Embryonic facial prominence (tissue), 1 donor: ENCODE measurements around the gene TMTC2.

ENCODE experiments used
- DNase-seq: peaks from one replicate; pipeline ENCODE4 v3.0.0-alpha.2; 2016; ENCODE audit errors: extremely low spot score

TMTC2 gene

GRCh38 chr12:82686168-82687020, at the start of gene TMTC2:
Gene TMTC2 (plus strand): TSS chr12:82686906.
- DNase-seq = peak; percentile 87

DNA sequence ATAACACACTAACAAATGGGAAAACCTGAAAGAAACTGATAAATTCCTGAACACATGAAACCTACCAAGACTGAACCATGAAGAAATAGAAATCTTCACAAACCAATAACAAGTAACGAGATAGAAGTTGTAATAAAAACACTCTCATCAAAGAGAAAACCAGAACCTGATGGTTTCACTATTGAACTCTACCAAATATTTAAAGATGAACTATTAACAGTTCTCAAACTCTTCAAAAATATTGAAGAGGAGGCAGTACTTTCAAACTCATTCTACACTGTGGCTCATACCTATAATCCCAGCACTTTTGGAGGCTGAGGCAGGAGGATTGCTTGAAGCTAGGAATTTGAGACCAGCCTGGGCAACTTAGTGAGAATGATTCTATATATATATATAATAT, 48.4 kb upstream of the TMTC2 start:
- no peak for DNase-seq

- no peak for DNase-seq
Observed at GRCh38 chr12:82644896-82645295, 41.8 kb upstream of the TMTC2 start.

- no peak for DNase-seq
Observed at GRCh38 chr12:82645414-82645813, 41.3 kb upstream of the TMTC2 start.

DNA sequence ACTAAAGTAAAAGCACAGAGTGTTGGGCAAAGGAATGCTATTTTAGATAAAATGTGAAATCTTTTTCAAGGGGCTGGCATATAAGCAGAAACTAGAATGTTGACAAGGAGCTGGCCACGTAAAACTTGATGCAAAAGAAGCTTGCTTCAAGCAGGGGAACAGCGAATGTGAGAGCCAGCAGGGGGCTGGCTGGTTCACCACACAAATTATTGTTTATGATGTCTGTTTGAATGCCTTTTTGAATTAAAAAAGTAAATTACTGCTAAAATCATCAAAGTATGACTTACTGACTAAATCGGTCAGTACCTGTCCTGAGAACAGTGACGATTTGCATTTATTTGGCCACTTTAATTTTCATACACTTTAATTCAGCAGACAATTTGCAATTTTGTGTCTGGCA, 38.9 kb upstream of the TMTC2 start:
- DNase-seq = no peak

GRCh38 chr12:82648259-82648909, 38.3 kb upstream of the TMTC2 start:
- DNase-seq = no peak

DNA sequence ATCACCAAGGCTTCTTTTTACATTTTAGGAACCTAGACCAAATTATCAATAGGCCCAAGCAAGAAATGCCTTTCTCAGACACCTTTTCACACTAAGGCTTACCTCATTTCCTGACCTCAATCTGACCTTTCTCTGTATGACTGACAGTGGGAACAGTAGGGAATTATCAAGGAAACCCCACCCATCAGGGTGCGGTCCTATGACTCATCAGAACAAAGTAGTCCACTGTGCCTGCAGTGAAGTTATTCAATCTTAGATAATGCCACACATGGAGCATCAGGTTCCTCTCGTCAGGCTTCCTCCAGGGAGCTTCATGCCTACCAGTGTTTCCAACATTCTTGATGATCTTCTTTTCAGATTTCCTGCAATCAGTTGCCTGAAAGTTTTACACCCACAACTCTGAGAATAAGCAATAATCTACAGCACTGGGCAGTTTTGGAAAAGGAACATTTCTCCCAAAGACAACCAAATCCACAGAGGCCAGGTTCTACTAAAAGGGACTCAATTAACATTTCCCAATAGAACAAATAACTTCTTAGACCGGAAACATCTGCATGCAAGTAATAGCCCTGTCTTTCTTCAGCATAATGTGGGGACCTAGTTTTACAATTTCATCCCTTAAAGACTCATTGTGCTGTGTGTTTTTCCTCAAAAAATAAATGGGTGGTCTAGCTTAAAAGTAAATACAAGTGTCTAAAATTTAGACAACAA, 35.9 kb upstream of the TMTC2 start:
- no peak for DNase-seq

DNA sequence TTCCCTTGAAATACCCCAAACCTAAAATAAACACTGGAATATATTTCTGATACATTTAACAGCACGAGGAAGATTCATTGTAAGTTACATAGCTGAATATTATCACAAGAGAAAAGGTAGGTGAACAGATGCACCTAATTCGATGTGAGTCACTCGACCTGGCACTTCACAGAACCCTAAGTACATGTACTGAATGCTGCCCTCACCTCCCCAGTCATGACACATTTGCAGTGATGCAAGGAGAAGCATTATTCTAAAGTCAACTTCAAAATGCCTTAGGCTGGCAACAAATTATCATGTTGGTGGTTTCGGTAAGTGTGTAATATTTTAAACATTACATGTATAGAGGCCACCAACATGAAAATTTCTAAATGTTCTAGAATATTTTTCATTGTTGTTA, 35.2 kb upstream of the TMTC2 start:
- DNase-seq = no peak

- DNase-seq = no peak
Observed at GRCh38 chr12:82652071-82652470, 34.6 kb upstream of the TMTC2 start.

DNA sequence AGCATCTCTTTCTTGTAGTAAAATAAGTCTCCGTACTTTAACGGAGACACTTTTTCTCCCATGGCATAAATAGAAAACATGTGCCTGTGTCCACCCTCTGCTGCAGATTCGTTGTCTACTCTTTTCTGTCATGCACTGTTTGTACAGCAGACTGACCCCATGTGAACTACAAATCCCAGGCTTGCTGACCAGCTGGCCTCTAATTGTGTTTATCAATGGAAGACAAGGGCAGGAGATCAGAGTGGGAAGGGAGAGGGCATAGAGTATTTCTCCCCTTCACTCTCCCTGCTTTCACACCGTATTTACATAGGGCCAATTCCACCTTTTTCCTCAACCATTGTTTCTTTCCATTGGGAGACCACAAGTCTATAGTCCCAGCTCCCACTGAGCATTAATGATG, 31.0 kb upstream of the TMTC2 start:
- DNase-seq = no peak

GRCh38 chr12:82659343-82660207, 27.1 kb upstream of the TMTC2 start:
- DNase-seq = no peak

DNA sequence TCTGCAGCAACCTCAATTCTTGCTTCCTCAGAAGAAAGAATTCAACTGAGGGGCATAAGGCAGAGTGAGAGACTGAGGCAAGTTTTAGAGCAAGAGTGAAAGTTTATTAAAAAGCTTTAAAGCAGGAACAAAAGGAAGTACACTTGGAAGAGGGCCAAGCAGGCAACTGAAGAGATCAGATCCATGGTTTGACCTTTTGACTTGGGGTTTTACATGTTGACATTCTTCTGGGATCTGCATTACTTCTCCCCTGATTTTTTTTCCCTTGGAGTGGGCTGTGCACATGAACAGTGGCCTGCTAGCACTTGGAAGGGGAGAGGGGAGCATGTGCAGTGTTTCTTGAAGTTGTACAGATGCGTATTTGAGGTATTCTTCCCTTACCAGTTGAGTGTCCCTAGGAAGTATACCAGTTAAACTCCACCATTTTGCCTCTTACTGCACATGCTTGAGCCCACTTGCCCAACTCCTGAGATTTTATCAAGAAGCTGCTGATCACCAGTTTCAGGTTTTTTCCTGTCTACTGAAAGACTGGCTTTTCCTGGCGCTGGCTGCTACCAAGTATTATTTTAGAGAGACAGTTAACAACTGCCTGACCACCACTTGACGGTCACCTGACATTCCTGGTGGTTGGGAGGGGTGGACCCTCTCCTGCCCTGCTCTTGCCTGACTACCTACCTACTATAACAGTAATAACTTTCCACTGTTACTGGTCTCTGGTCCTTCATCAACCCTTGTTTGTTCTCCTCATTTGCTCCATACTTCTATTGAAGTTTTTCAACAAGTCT, 26.0 kb upstream of the TMTC2 start:
- DNase-seq = no peak

GRCh38 chr12:82663893-82664292, 22.8 kb upstream of the TMTC2 start:
- DNase-seq = no peak

GRCh38 chr12:82665142-82665923, 21.4 kb upstream of the TMTC2 start:
- DNase-seq = no peak

GRCh38 chr12:82666830-82667229, 19.9 kb upstream of the TMTC2 start:
- DNase-seq = no peak

DNA sequence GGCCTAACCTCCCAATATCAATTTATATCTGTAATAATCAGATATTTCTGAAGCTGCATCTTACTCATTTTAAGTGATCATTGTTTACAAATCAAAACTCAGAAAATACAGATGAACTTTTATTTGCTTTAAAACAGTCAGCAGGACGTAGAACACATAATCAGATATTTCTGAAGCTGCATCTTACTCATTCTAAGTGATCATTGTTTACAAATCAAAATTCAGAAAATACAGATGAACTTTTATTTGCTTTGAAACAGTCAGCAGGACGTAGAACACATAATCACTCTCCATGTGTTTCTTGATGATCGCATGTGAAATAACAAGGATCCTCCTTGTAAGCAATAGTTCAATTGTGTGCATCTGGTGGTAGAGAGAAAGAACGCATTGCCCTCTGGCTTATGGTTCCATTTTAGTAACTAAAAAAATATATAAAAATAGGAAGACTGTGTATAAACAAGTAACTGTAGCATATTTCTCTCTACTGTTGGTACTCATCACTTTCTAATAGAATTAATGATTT, 15.0 kb upstream of the TMTC2 start:
- DNase-seq = no peak

GRCh38 chr12:82672811-82673495, 13.8 kb upstream of the TMTC2 start:
- DNase-seq = no peak

DNA sequence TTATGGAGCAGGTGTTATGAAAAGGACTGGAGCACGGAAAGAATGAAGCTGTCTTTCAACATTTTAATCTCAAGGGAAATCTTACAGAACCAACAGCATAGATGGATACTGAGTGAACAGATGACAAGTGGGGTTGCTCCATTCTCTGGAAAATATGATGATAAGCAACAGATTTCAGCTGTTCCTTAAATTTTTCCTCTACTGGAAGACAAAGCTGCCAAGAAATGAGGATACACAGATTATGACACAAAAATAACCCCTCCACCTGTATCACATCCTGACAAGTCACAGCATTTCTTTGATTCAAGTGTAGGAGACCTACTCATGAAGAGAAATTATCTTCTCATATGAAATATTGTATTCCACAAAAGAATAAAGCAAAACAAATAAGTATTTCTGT, 13.0 kb upstream of the TMTC2 start:
- no peak for DNase-seq

GRCh38 chr12:82675246-82675645, 11.5 kb upstream of the TMTC2 start:
- no peak for DNase-seq
